Thymus (tissue), 11 donors: ENCODE measurements around the gene WEE1. TPM values are rescaled to one million over a fixed set of nuclear protein-coding genes. Genes with fewer than 3 reads are reported as not detected.

Source experiments
- DNase-seq, 9 donors: peaks; one replicate each; pipeline ENCODE4 v3.0.0-alpha.2; 2013; ENCODE audit warnings: low spot score in 9 of 9, low read depth in 6 of 9, missing footprints in 1 of 9
- H3K27ac ChIP-seq, 2 donors: one replicate each; pipeline ENCODE4 v1.5.1; 2013; ENCODE audit warnings: control low read depth in 1 of 2, low read depth in 1 of 2, low read length in 1 of 2, mild to moderate bottlenecking in 1 of 2, moderate library complexity in 1 of 2
- H3K27me3 ChIP-seq, 2 donors: one replicate each; pipeline ENCODE4 v1.5.1; 2013; ENCODE audit warnings: low read length in 1 of 2; ENCODE audit not compliant: control insufficient read depth in 2 of 2, insufficient read depth in 1 of 2
- H3K36me3 ChIP-seq, 2 donors: one replicate each; pipeline ENCODE4 v1.5.1; 2013; ENCODE audit warnings: low read length in 1 of 2, mild to moderate bottlenecking in 1 of 2, moderate library complexity in 1 of 2; ENCODE audit not compliant: control insufficient read depth in 2 of 2, insufficient read depth in 2 of 2
- H3K4me1 ChIP-seq, 2 donors: one replicate each; pipeline ENCODE4 v1.5.1; 2013; ENCODE audit warnings: low read length in 2 of 2; ENCODE audit not compliant: control insufficient read depth in 2 of 2, insufficient read depth in 2 of 2
- H3K4me3 ChIP-seq, 2 donors: one replicate each; pipeline ENCODE4 v1.5.1; 2013; ENCODE audit warnings: low read length in 2 of 2, control low read depth in 1 of 2, mild to moderate bottlenecking in 1 of 2
- H3K9me3 ChIP-seq, 2 donors: one replicate each; pipeline ENCODE4 v1.5.1; 2013; ENCODE audit warnings: low read length in 1 of 2, mild to moderate bottlenecking in 1 of 2; ENCODE audit not compliant: control insufficient read depth in 2 of 2, insufficient read depth in 1 of 2
- WGBS: extraction: QIAGEN DNeasy Blood & Tissue Kit; methylation state at CpG from one replicate; pipeline ENCODE4 v1.1.7; 2013; 5-methylcytosine and 5-hydroxymethylcytosine counted together
- polyA plus RNA-seq: library from polyadenylated mRNA; stranded (reverse); fragments of 200-250 nt; gene quantifications from one replicate; pipeline ENCODE4 v1.2.3, GENCODE V29; 2013
- total RNA-seq: library from RNA; stranded (reverse); fragments of 120-200 nt; gene quantifications from one replicate; pipeline ENCODE4 v1.2.4, GENCODE V29; 2013
- donor health status: healthy.

The WEE1 gene
- total and polyA plus RNA-seq, 2 donors: 10.9 to 35.5 TPM

DNA sequence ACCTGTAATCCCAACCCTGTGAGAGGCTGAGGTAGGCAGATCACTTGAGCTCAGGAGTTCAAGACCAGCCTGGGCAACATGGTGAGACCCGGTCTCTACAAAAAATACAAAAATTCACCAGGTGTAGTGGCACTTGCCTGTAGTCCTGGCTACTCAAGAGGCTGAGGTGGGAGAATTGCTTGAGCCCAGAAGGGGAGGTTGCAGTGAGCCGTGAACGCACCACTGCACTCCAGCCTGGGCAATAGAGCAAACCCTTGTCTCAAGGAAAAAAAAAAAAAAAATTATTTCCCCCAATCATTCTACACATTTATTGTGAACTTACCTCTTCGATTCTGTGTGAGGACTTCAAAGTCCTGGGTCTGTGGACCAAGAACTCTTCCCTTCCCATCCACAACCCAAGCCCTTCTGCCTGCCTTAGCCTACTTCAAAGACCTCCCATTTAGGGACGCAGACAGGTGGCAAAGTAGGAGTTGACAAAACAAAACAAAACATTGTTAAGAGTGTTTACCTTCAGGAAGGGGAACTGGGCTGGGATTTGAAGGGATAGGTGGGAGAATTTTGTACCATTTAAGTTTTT lies 3.8 kb upstream of the WEE1 start:
- Histone ChIP-seq H3K4me3 (no peak overlapping the region), H3K9me3 (no peaks in the 10 kb centered on the region), H3K36me3 (no peaks in the 10 kb centered on the region), H3K27me3 (peaks cover 0 to 4% of the 10 kb centered on the region in 2 donors), H3K27ac (peak overlapping the region; percentile 65 to 68), H3K4me1 (peaks cover 2 to 5% of the 10 kb centered on the region in 2 donors)
- DNase-seq: no peak
- 97% methylated on average over 5 of the region's 5 CpGs for WGBS

DNA sequence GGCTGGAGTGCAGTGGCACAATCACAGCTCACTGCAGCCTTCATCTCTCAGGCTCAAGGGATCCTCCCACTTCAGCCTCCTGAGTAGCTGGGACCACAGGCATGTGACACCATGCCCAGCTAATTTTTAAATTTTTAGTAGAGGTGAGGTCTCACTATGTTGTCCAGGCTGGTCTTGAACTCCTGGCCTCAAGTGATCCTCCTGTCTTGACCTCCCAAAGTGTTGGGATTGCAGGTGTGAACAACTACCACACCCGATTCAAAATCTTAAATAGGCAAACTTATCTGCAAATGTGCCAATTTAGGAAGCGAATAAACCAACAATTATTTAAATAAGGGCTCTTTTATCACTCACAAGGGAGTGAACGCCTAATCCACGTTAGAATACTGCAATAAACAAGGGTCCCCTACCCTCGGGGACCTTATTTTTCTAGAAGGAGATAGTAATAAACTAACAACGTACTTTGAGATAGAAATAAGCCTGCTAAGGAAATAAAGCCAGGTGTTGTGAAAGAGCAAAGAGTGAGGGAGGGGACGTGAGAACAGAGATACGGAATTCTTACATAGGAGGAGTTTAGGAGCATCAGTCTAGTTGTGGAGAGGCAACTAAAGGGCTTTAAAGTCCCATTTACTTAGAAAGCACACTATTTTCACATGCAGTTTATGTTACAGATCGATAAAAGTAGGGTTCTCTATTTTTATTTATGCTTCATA lies 3.0 kb upstream of the WEE1 start:
- WGBS: 96% methylated on average over 9 of the region's 9 CpGs
- Histone ChIP-seq H3K4me3 (no peak overlapping the region), H3K4me1 (peaks cover 5 to 12% of the 10 kb centered on the region in 2 donors)

DNA sequence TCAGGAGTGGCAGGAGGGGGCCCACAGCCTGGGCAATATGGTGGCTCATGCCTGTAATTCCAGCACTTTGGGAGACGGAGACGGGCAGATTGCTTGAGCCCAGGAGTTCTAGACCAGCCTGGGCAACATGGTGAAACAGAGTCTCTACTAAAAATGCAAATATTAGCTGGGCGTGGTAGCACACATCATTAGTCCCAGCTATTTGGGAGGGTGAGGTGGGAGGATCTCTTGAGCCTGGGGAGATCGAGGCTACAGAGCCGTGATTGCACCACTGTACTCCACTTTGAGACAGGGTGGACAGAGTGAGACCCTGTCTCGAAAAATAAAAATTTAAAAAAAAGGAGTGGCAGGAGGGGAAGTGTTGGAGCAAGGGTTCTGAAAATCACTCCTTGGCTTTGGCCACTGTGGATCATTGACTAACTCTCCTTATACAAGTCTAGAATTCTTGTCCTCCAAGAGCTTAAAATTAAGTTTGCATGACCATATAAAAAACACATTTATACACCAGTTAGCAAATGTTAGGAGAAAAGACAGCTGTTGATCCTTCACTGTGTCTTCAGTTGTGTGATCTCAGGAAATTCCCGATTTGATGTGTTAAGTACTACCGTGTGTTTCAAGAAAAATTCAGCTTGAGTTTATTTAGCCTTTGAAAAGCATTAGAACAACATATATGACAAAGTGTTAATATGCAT lies 2.3 kb upstream of the WEE1 start:
- DNase-seq: no peak
- no peaks in the 10 kb centered on the region for H3K9me3 ChIP-seq
- no peak overlapping the region for H3K4me3 ChIP-seq
- WGBS: 98% methylated on average over 8 of the region's 8 CpGs
- H3K27ac ChIP-seq: no peak overlapping the region
- H3K27me3 ChIP-seq: peaks cover 0 to 4% of the 10 kb centered on the region in 2 donors
- H3K36me3 ChIP-seq: no peaks in the 10 kb centered on the region
- peaks cover 5 to 12% of the 10 kb centered on the region in 2 donors for H3K4me1 ChIP-seq

More for the DNA sequence above, 3.0 kb upstream of the WEE1 start:
- DNase-seq: no peak
- H3K9me3 ChIP-seq: no peaks in the 10 kb centered on the region
- no peaks in the 10 kb centered on the region for H3K36me3 ChIP-seq
- peaks cover 0 to 4% of the 10 kb centered on the region in 2 donors for H3K27me3 ChIP-seq
- no peak overlapping the region for H3K27ac ChIP-seq

- DNase-seq: no peak
- WGBS: 98% methylated on average over 6 of the region's 6 CpGs
- H3K4me1 ChIP-seq: peaks cover 7 to 12% of the 10 kb centered on the region in 2 donors
- no peak overlapping the region for H3K4me3 ChIP-seq
- no peaks in the 10 kb centered on the region for H3K9me3 ChIP-seq
- no peak overlapping the region for H3K27ac ChIP-seq
- H3K36me3 ChIP-seq: peaks cover 0 to 4% of the 10 kb centered on the region in 2 donors
- H3K27me3 ChIP-seq: peaks cover 0 to 4% of the 10 kb centered on the region in 2 donors
These were observed 1.7 kb upstream of the WEE1 start for GRCh38 chr11:9571763-9572115.

GRCh38 chr11:9573775-9574621 lies 528 bp downstream of the WEE1 start:
- peaks cover 12 to 15% of the 10 kb centered on the region in 2 donors for H3K4me1 ChIP-seq
- under 1% methylated on average over 122 of the region's 122 CpGs for WGBS
- H3K9me3 ChIP-seq: no peaks in the 10 kb centered on the region
- peak overlapping the region; percentile 64 to 77 for H3K27ac ChIP-seq
- peaks cover 0 to 22% of the 10 kb centered on the region in 2 donors for H3K36me3 ChIP-seq
- H3K27me3 ChIP-seq: peaks cover 0 to 4% of the 10 kb centered on the region in 2 donors
- H3K4me3 ChIP-seq: peak overlapping the region; percentile 84 to 88
- DNase-seq: peak in 3 of 9 donors; percentile 21 to 32 (median 26)

DNA sequence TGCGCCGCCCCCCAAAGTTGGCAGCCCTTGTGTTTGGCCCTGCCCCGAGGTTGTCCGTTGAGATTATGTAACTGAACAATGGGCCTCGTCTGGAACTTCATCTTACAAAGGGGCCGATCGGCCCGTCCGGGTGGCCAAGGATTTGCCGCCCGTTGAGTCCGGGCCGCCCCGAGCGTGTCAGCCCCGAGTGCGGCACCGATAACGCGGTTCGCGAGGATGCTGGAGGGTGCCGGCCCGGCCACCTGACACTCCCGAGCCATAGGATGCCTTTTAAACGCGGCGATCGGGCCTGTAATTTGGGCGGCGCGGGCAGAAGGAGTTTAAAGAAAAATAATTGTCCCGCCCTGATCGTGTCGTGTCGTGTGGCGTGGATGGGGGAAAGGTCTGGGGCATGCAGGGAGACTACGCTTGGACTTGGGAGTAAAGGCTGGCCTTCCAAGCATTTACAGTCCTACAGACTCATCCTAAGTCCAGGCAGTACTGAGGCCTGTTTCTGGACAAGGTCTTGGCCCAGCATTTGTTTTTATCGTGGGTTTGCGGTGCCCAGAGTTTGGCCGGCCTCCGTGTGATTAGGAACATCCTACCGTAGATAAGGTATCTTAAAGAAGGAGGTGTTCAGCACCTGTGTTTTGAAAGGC lies 1.3 kb downstream of the WEE1 start:
- peaks cover 0 to 26% of the 10 kb centered on the region in 2 donors for H3K36me3 ChIP-seq
- H3K27ac ChIP-seq: peak overlapping the region; percentile 19 to 77
- H3K9me3 ChIP-seq: no peaks in the 10 kb centered on the region
- H3K4me3 ChIP-seq: peak overlapping the region; percentile 84 to 88
- under 1% methylated on average over 43 of the region's 43 CpGs for WGBS
- peaks cover 0 to 4% of the 10 kb centered on the region in 2 donors for H3K27me3 ChIP-seq
- peak in 3 of 9 donors; percentile 17 to 44 (median 23) for DNase-seq
- peaks cover 10 to 12% of the 10 kb centered on the region in 2 donors for H3K4me1 ChIP-seq

DNA sequence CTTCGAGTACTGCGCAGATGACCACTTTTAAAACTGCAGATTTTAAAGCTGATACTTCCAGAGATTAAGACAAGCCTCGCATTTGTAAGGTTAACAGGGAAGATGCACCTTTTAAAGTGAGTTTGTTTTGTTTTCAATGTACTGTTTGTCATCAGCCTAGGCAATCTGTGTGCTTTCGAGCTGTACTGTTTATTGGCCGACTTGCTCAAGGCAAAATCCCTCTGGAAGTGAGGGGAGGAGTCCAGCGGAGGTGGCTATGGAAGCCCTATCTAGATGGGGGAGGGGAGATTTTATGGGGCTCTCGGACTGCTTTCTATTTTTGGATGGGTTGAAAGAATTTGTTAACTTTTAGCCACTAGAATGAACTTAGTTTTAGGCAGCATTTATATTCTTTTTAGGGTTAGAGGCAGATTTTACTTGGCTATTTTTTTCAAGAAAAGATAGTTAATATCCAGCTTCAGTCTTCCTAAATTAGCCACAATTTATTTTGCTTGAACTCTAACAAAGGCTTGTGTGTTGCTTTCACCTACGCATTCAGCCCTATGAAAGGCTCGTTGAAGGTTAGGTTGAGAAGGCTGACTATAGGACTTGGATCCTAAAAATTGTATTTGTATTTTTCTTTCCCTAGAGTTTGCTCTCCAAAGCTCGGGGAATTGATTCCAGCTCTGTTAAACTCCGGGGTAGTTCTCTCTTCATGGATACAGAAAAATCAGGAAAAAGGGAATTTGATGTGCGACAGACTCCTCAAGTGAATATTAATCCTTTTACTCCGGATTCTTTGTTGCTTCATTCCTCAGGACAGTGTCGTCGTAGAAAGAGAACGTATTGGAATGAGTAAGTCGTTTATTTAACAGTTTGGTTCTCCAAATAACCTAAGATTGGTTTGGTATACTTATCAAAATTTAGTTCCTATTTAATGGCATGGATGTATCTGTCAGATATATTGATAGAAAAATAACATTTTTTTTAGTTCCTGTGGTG lies 2.1 kb downstream of the WEE1 start:
- H3K4me3 ChIP-seq: peak overlapping the region; percentile 84 to 88
- H3K27me3 ChIP-seq: peaks cover 0 to 4% of the 10 kb centered on the region in 2 donors
- H3K27ac ChIP-seq: peak overlapping the region; percentile 19 to 77
- WGBS: 12% methylated on average over 17 of the region's 17 CpGs
- H3K4me1 ChIP-seq: peaks cover 10 to 12% of the 10 kb centered on the region in 2 donors
- H3K36me3 ChIP-seq: peaks cover 0 to 32% of the 10 kb centered on the region in 2 donors
- no peaks in the 10 kb centered on the region for H3K9me3 ChIP-seq
- peak in 3 of 9 donors; percentile 18 to 57 (median 35) for DNase-seq
